PC-3 (cell line): ENCODE data around the gene LRBA. TPM values are rescaled to one million over a fixed set of nuclear protein-coding genes. Genes with fewer than 3 reads are reported as not detected.
"Not testable (repeated sequence)": the region's sequence is repeated elsewhere in the genome, so short reads cannot be mapped to it uniquely, and the experiment has no call there.

Source experiments
- ATAC-seq: fragments of 200-7000 bp; cut with Tn5 transposase; 2 replicates; pipeline ENCODE4 v1.9.1; 2020; ENCODE audit warnings: mild to moderate bottlenecking, moderate library complexity
- BruUV-seq: library from RNA; stranded (reverse); fragments of 400-500 nt; replicated peaks from 2 replicates; lab custom pipeline; 2021; lab: Mats Ljungman, UMichigan
- CTCF ChIA-PET: fragments of 300-600 bp; sonication (Branson Sonifier 250); formaldehyde crosslinking; loops from one replicate; lab custom pipeline; 2022; ENCODE audit warnings: antibody characterized with exemption; lab: Charles Lee
- POLR2A ChIA-PET: fragments of 300-600 bp; sonication (Branson Sonifier 250); formaldehyde crosslinking; loops from one replicate; lab custom pipeline; 2022; ENCODE audit warnings: antibody characterized with exemption; ENCODE audit not compliant: unreplicated experiment; lab: Charles Lee
- DNase-seq: peaks from one replicate; pipeline ENCODE4 v3.0.0-alpha.2; 2015
- H2AFZ ChIP-seq: fragments of 300-600 bp; sonication (generic); 2 replicates; pipeline ENCODE4 v1.6.0; 2016; ENCODE audit warnings: antibody characterized with exemption, low read length
- H3F3A ChIP-seq: fragments of 300-600 bp; sonication (generic); one replicate; pipeline ENCODE4 v1.6.0; 2017; ENCODE audit warnings: antibody characterized with exemption, low read length, control low read depth, mild to moderate bottlenecking; ENCODE audit not compliant: unreplicated experiment
- H3K27ac ChIP-seq: fragments of 300-600 bp; sonication (generic); 2 replicates; pipeline ENCODE4 v1.5.1; 2016; ENCODE audit warnings: mild to moderate bottlenecking, low read length
- H3K27me3 ChIP-seq: fragments of 300-600 bp; sonication (generic); 2 replicates; pipeline ENCODE4 v1.6.1; 2016; ENCODE audit warnings: low read length, mixed read lengths
- H3K36me3 ChIP-seq: fragments of 300-600 bp; sonication (generic); 2 replicates; pipeline ENCODE4 v1.6.1; 2016; ENCODE audit warnings: low read depth, mixed run types, low read length, mixed read lengths
- H3K4me1 ChIP-seq: fragments of 300-600 bp; sonication (generic); 2 replicates; pipeline ENCODE4 v1.5.1; 2016; ENCODE audit warnings: low read length; ENCODE audit not compliant: insufficient read depth
- H3K4me2 ChIP-seq: fragments of 300-600 bp; sonication (generic); 2 replicates; pipeline ENCODE4 v1.6.0; 2016; ENCODE audit warnings: low read length
- H3K4me3 ChIP-seq: fragments of 300-600 bp; sonication (generic); 2 replicates; pipeline ENCODE4 v1.5.1; 2016; ENCODE audit warnings: mild to moderate bottlenecking, low read length, mixed read lengths
- H3K79me2 ChIP-seq: fragments of 300-600 bp; sonication (generic); 2 replicates; pipeline ENCODE4 v1.6.1; 2017; ENCODE audit warnings: low read length, mixed read lengths
- H3K9ac ChIP-seq: fragments of 300-600 bp; sonication (generic); 2 replicates; pipeline ENCODE4 v1.6.0; 2016; ENCODE audit warnings: mild to moderate bottlenecking, low read length
- H3K9me2 ChIP-seq: fragments of 300-600 bp; sonication (generic); replicated peaks from 2 replicates; pipeline ENCODE4 v1.6.1; 2016; ENCODE audit warnings: mixed run types, low read length, mixed read lengths
- H3K9me3 ChIP-seq: fragments of 300-600 bp; sonication (generic); 2 replicates; pipeline ENCODE4 v1.6.1; 2016; ENCODE audit warnings: low read length, mixed read lengths
- H4K20me1 ChIP-seq: fragments of 300-600 bp; sonication (generic); 2 replicates; pipeline ENCODE4 v1.6.1; 2016; ENCODE audit warnings: low read length, mixed read lengths
- EZH2 ChIP-seq: fragments of 300-600 bp; sonication (generic); IDR thresholded peaks from one replicate; pipeline ENCODE4 v1.6.1; 2017; ENCODE audit warnings: antibody characterized with exemption, mild to moderate bottlenecking, low read length; ENCODE audit not compliant: unreplicated experiment
- EZH2phosphoT487 ChIP-seq: fragments of 300-600 bp; sonication (generic); IDR thresholded peaks from 2 replicates; pipeline ENCODE4 v1.6.1; 2018; ENCODE audit warnings: mild to moderate bottlenecking, antibody characterized with exemption, low read length, borderline replicate concordance
- intact Hi-C: fragments of 100-400 bp; cut with micrococcal nuclease; formaldehyde crosslinking; loops from 2 replicates; pipeline ENCODE4 v1.9.0; 2023
- total RNA-seq: library from RNA; depleted of rRNA; stranded (reverse); fragments of >200 nt; gene quantifications from 2 replicates; pipeline ENCODE4 v1.2.3, GENCODE V29; 2014
- TF ChIP-seq, protein P1 (sequence below): fragments of 300-600 bp; sonication (generic); conservative IDR thresholded peaks from 2 replicates; pipeline ENCODE4 v1.5.1; 2017; ENCODE audit warnings: antibody characterized with exemption, low read depth, mild to moderate bottlenecking, low read length

Gene LRBA
- total RNA-seq, 1 experiment from 2014 or later = 40.8 TPM

DNA sequence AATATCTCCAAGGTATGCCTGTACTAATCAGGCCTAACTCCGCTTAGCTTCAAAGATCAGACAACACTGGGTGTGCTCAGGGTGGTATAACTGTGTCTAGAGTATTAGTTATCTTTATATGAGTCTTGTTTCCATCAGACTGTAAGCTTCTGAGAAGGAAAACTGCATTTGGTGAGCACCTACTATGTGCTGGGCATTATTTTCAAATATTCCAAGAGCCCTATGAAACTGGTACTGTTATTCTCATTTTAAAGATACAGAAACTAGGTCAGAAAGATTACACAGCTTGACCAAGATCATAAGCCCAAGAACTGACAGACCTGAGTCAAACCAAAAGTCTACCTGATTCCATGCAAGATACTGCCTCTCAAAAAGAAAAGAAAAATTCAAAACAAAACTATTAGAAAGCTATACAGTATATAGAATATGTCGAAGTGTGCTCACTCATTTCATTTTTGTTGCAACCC is 44.4 kb downstream of the LRBA start:
- Histone ChIP-seq H3F3A (no peaks in the 10 kb centered on the region), H3K9me3 (no peaks in the 10 kb centered on the region), H2AFZ (no peak overlapping the region), H3K27ac (no peak overlapping the region), H3K4me2 (no peak overlapping the region), H3K27me3 (no peaks in the 10 kb centered on the region), H3K4me1 (0 out of 2 replicates have a peak, but pooled peaks cover 3% of the 10 kb centered on the region), H4K20me1 (0 out of 2 replicates have a peak, but pooled peaks cover 11% of the 10 kb centered on the region), H3K4me3 (no peak overlapping the region), H3K36me3 (no peaks in the 10 kb centered on the region), H3K9ac (no peak overlapping the region), H3K9me2 (no peaks in the 10 kb centered on the region), H3K79me2 (peaks cover 73% of the 10 kb centered on the region)
- ATAC-seq = no peak; the same call in 1 of the 2 replicates
- intact Hi-C loops = no loop called here
- no TSS peak for BruUV-seq
- ChIA-PET CTCF (no interaction called here), POLR2A (no interaction called here)
- DNase-seq = no peak
- TF ChIP-seq, protein P1, sequence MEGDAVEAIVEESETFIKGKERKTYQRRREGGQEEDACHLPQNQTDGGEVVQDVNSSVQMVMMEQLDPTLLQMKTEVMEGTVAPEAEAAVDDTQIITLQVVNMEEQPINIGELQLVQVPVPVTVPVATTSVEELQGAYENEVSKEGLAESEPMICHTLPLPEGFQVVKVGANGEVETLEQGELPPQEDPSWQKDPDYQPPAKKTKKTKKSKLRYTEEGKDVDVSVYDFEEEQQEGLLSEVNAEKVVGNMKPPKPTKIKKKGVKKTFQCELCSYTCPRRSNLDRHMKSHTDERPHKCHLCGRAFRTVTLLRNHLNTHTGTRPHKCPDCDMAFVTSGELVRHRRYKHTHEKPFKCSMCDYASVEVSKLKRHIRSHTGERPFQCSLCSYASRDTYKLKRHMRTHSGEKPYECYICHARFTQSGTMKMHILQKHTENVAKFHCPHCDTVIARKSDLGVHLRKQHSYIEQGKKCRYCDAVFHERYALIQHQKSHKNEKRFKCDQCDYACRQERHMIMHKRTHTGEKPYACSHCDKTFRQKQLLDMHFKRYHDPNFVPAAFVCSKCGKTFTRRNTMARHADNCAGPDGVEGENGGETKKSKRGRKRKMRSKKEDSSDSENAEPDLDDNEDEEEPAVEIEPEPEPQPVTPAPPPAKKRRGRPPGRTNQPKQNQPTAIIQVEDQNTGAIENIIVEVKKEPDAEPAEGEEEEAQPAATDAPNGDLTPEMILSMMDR = no peak
- TF ChIP-seq EZH2phosphoT487 (no peak), EZH2 (no peak)

DNA sequence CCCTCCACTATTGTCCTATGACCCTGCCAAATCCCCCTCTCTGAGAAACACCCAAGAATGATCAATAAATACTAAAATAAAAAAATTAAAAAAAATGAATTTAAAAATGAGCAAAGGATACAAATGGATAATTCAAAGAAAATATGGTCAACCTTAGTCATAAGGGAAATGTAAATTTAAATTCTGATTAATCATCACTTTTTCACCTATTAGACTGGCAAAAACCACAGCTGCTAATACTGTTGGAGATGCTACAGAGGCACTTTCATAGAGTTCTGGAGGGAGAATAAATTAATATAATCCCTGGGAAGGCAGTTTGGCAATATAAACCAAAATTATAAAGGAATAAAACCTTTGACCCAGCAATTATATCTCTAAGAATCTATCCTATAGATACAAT is 50.3 kb downstream of the LRBA start:
- no peak for DNase-seq

DNA sequence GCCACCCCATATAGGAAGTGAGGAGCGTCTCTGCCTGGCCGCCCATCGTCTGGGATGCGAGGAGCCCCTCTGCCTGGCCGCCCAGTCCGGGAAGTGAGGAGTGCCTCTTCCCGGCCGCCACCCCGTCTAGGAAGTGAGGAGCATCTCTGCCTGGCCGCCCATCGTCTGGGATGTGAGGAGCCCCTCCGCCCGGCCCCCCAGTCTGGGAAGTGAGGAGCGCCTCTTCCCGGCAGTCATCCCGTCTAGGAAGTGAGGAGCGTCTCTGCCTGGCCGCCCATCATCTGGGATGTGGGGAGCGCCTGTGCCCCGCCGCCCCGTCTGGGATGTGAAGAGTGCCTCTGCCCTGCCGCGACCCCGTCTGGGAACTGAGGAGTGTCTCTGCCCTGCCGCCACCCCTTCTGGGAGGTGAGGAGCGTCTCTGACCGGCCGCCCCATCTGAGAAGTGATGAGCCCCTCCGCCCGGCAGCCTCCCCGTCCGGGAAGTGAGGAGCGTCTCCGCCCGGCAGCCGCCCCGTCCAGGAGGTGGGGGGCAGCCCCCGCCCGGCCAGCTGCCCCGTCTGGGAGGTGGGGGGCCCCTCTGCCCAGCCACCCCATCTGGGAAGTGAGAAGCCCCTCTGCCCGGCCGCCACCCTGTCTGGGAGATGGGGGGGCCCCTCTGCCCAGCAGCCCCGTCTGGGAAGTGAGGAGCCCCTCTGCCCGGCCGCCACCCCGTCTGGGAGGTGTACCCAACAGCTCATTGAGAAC is 51.3 kb downstream of the LRBA start:
- H3K79me2 ChIP-seq = peaks cover 25% of the 10 kb centered on the region; the same call in 1 of the 2 replicates
- H3K4me3 ChIP-seq, H4K20me1 ChIP-seq, H3K27me3 ChIP-seq, H3K9ac ChIP-seq, ATAC-seq, DNase-seq, CTCF ChIA-PET, H2AFZ ChIP-seq, H3K4me1 ChIP-seq, BruUV-seq, H3K9me3 ChIP-seq, POLR2A ChIA-PET, H3K36me3 ChIP-seq, H3F3A ChIP-seq, H3K4me2 ChIP-seq, intact Hi-C loops, H3K27ac ChIP-seq, H3K9me2 ChIP-seq: not testable (repeated sequence)

More for the DNA sequence above, 50.3 kb downstream of the LRBA start:
- ChIA-PET CTCF (no interaction called here), POLR2A (no interaction called here)
- Histone ChIP-seq H2AFZ (no peak overlapping the region), H3K27me3 (no peaks in the 10 kb centered on the region), H3F3A (no peaks in the 10 kb centered on the region), H3K79me2 (peaks cover 24% of the 10 kb centered on the region), H4K20me1 (no peaks in the 10 kb centered on the region), H3K4me2 (no peak overlapping the region), H3K36me3 (no peaks in the 10 kb centered on the region), H3K4me1 (no peaks in the 10 kb centered on the region), H3K27ac (no peak overlapping the region), H3K9ac (no peak overlapping the region), H3K9me2 (no peaks in the 10 kb centered on the region), H3K4me3 (no peak overlapping the region), H3K9me3 (no peaks in the 10 kb centered on the region)
- BruUV-seq = no TSS peak
- ATAC-seq = no peak
- TF ChIP-seq EZH2phosphoT487 = no peak
- TF ChIP-seq, protein P1 = no peak
- no peak for TF ChIP-seq EZH2
- intact Hi-C loops = no loop called here
